Stomach (tissue), 4 donors: ENCODE results near the gene OR8B12.

Source experiments
- EP300 ChIP-seq: sonication (generic); formaldehyde crosslinking; IDR thresholded peaks from one replicate; pipeline ENCODE4 v1.6.1; 2017; ENCODE audit warnings: antibody characterized with exemption
- POLR2A ChIP-seq, 4 donors: fragments of 450-650 bp; IDR thresholded peaks; one replicate each; pipeline ENCODE4 v1.6.1; 2016; ENCODE audit warnings: antibody characterized with exemption in 4 of 4, control low read depth in 2 of 4, mild to moderate bottlenecking in 1 of 4, moderate library complexity in 1 of 4
- TF ChIP-seq, protein P1 (sequence below), 7 experiments: fragments of 450-650 bp in 4 of 7; fragments of 200-600 bp in 3 of 7; sonication (generic) in 3 of 7; IDR thresholded peaks; one replicate each; pipeline ENCODE4 v1.5.1; 2016 to 2019; ENCODE audit warnings: antibody characterized with exemption in 7 of 7, control low read depth in 2 of 7, mild to moderate bottlenecking in 1 of 7

DNA sequence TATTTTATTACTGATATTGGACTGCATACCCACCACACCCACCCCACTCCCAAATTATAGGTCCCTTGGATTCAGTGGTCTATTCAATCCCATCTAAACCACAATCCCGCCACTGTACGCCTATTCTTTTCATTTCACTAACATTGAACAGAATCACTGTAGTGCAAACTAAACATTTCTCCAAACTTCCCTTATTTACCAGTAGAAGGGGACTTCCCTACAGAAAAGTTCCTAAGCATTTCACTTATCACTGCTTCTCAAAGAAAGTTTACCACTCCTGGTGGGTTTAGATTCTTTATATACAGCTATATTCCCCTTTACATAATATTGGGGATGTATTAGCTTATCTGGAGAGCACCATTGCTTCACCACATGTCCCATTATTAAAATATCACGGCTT lies 29.3 kb downstream of the OR8B12 start:
- TF ChIP-seq, protein P1, sequence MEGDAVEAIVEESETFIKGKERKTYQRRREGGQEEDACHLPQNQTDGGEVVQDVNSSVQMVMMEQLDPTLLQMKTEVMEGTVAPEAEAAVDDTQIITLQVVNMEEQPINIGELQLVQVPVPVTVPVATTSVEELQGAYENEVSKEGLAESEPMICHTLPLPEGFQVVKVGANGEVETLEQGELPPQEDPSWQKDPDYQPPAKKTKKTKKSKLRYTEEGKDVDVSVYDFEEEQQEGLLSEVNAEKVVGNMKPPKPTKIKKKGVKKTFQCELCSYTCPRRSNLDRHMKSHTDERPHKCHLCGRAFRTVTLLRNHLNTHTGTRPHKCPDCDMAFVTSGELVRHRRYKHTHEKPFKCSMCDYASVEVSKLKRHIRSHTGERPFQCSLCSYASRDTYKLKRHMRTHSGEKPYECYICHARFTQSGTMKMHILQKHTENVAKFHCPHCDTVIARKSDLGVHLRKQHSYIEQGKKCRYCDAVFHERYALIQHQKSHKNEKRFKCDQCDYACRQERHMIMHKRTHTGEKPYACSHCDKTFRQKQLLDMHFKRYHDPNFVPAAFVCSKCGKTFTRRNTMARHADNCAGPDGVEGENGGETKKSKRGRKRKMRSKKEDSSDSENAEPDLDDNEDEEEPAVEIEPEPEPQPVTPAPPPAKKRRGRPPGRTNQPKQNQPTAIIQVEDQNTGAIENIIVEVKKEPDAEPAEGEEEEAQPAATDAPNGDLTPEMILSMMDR (IDR thresholded peaks at IDR 0.05) = no peak
- TF ChIP-seq POLR2A (IDR thresholded peaks at IDR 0.05) (no peak), EP300 (no peak)
